H1 (cell line): ENCODE results near the gene EPM2A. TPM values are rescaled to one million over a fixed set of nuclear protein-coding genes. Genes with fewer than 3 reads are reported as not detected.

Experiments
- CTCF ChIA-PET: fragments of 300-600 bp; sonication (Branson Sonifier 250); formaldehyde crosslinking; loops from one replicate; lab custom pipeline; 2021; ENCODE audit not compliant: partially characterized antibody; lab: Charles Lee
- POLR2A ChIA-PET: fragments of 300-600 bp; sonication (Branson Sonifier 250); formaldehyde crosslinking; loops from one replicate; lab custom pipeline; 2021; ENCODE audit warnings: inconsistent platforms; ENCODE audit not compliant: partially characterized antibody; lab: Charles Lee
- DNase-seq, 2 experiments: peaks; one replicate each; pipeline versions ENCODE4 v3.0.0 to v3.0.0-alpha.2; 2010 to 2022; ENCODE audit warnings: low spot score in 2 of 2, low read depth in 1 of 2, mixed read lengths in 1 of 2
- FAIRE-seq: peaks from 2 replicates; lab custom pipeline; 2011; peaks lifted over from hg19 to GRCh38; lab: Jason Lieb, UNC
- H2AFZ ChIP-seq: 2 replicates; pipeline ENCODE4 v1.8.1; 2012; ENCODE audit warnings: low read length, inconsistent platforms
- H2AK5ac ChIP-seq: 2 replicates; pipeline ENCODE4 v1.6.1; 2013; ENCODE audit warnings: low read depth, low read length
- H2BK120ac ChIP-seq: replicated peaks from 2 replicates; pipeline ENCODE3; 2013; ENCODE audit warnings: low read depth, low read length, inconsistent platforms
- H2BK12ac ChIP-seq: 2 replicates; pipeline ENCODE4 v1.6.1; 2013; ENCODE audit warnings: low read depth, low read length
- H2BK15ac ChIP-seq: 2 replicates; pipeline ENCODE4 v1.6.1; 2013; ENCODE audit warnings: low read length
- H2BK20ac ChIP-seq: 2 replicates; pipeline ENCODE4 v1.6.1; 2013; ENCODE audit warnings: low read length
- H2BK5ac ChIP-seq: 2 replicates; pipeline ENCODE4 v1.6.1; 2013; ENCODE audit warnings: low read depth, low read length
- H3K14ac ChIP-seq: 2 replicates; pipeline ENCODE4 v1.6.1; 2013; ENCODE audit warnings: inconsistent platforms; ENCODE audit not compliant: insufficient read length
- H3K18ac ChIP-seq: 2 replicates; pipeline ENCODE4 v1.6.1; 2013; ENCODE audit warnings: low read length; ENCODE audit errors: extremely low read depth
- H3K23ac ChIP-seq: 2 replicates; pipeline ENCODE4 v1.6.1; 2013; ENCODE audit warnings: inconsistent platforms; ENCODE audit not compliant: insufficient read length
- H3K23me2 ChIP-seq: 2 replicates; pipeline ENCODE4 v1.6.1; 2013; ENCODE audit warnings: low read depth, low read length
- H3K27ac ChIP-seq: 2 replicates; pipeline ENCODE4 v1.6.1; 2011; ENCODE audit warnings: low read depth, low read length, inconsistent platforms
- H3K27me3 ChIP-seq, 4 experiments: replicated peaks in 1 of 4; 1 replicate in 1 of 4; 2 replicates in 3 of 4; pipeline versions ENCODE4 v1.6.1 to v1.8.1; 2011 to 2013; ENCODE audit warnings: low read length in 3 of 4, mild to moderate bottlenecking in 3 of 4, inconsistent platforms in 2 of 4, mixed read lengths in 2 of 4, moderate library complexity in 1 of 4; ENCODE audit not compliant: control insufficient read depth in 3 of 4, insufficient read depth in 3 of 4; ENCODE audit errors: extremely low read depth in 1 of 4
- H3K36me3 ChIP-seq, 4 experiments: 2 replicates each; pipeline versions ENCODE4 v1.6.1 to v1.8.1; 2011 to 2013; ENCODE audit warnings: mild to moderate bottlenecking in 4 of 4, low read length in 3 of 4, moderate library complexity in 2 of 4, control low read depth in 1 of 4, inconsistent platforms in 1 of 4; ENCODE audit not compliant: insufficient read depth in 4 of 4, control insufficient read depth in 2 of 4
- H3K4ac ChIP-seq: replicated peaks from 2 replicates; pipeline ENCODE3; 2013; ENCODE audit warnings: low read length, low read depth, mixed read lengths, inconsistent platforms; ENCODE audit not compliant: insufficient read length
- H3K4me1 ChIP-seq, 4 experiments: replicated peaks in 1 of 4; 1 replicate in 1 of 4; 2 replicates in 3 of 4; pipeline versions ENCODE4 v1.6.1 to v1.8.1; 2011 to 2013; ENCODE audit warnings: low read length in 3 of 4, inconsistent platforms in 2 of 4, mixed read lengths in 1 of 4; ENCODE audit not compliant: insufficient read depth in 4 of 4, control insufficient read depth in 3 of 4
- H3K4me2 ChIP-seq, 2 experiments: 2 replicates each; pipeline versions ENCODE4 v1.6.1 to v1.8.1; 2011 to 2013; ENCODE audit warnings: low read depth in 2 of 2, low read length in 2 of 2, control low read depth in 1 of 2, inconsistent platforms in 1 of 2, mild to moderate bottlenecking in 1 of 2; ENCODE audit not compliant: insufficient read depth in 1 of 2
- H3K4me3 ChIP-seq, 4 experiments: fragments of 200-600, 300-600 bp in 1 of 4; sonication (generic), shearing (Covaris generic), sonication (Bioruptor Twin) in 1 of 4; 2 replicates each; pipeline versions ENCODE4 v1.5.1 to v1.8.1; 2011 to 2016; ENCODE audit warnings: low read length in 4 of 4, low read depth in 3 of 4, control low read depth in 2 of 4, inconsistent platforms in 2 of 4, mild to moderate bottlenecking in 2 of 4, mixed read lengths in 1 of 4, moderate library complexity in 1 of 4; ENCODE audit not compliant: insufficient read depth in 2 of 4; ENCODE audit errors: extremely low read depth in 1 of 4
- H3K56ac ChIP-seq: replicated peaks from 2 replicates; pipeline ENCODE3; 2013; ENCODE audit warnings: low read depth, mild to moderate bottlenecking, mixed read lengths, low read length, inconsistent platforms; ENCODE audit not compliant: insufficient read length
- H3K79me1 ChIP-seq: 2 replicates; pipeline ENCODE4 v1.6.1; 2013; ENCODE audit warnings: low read depth, low read length, control low read depth
- H3K79me2 ChIP-seq, 2 experiments: 2 replicates each; pipeline versions ENCODE4 v1.6.1 to v1.8.1; 2012 to 2013; ENCODE audit warnings: low read length in 2 of 2, mild to moderate bottlenecking in 2 of 2, inconsistent platforms in 1 of 2; ENCODE audit not compliant: insufficient read depth in 2 of 2, control insufficient read depth in 1 of 2
- H3K9ac ChIP-seq, 4 experiments: replicated peaks in 1 of 4; 1 replicate in 1 of 4; 2 replicates in 3 of 4; pipeline versions ENCODE4 v1.6.1 to v1.8.1; 2011 to 2013; ENCODE audit warnings: low read depth in 3 of 4, low read length in 3 of 4, control low read depth in 2 of 4, mild to moderate bottlenecking in 2 of 4, moderate library complexity in 2 of 4, inconsistent platforms in 1 of 4; ENCODE audit errors: extremely low read depth in 1 of 4
- H3K9me3 ChIP-seq, 2 experiments: 2 replicates each; pipeline versions ENCODE4 v1.6.1 to v1.8.1; 2012 to 2013; ENCODE audit warnings: mild to moderate bottlenecking in 2 of 2, moderate library complexity in 2 of 2, control low read depth in 1 of 2, inconsistent platforms in 1 of 2, low read depth in 1 of 2, low read length in 1 of 2, mixed read lengths in 1 of 2; ENCODE audit not compliant: insufficient read depth in 2 of 2
- H4K20me1 ChIP-seq, 2 experiments: replicated peaks in 1 of 2; 2 replicates each; pipeline versions ENCODE3 to v1.8.1; 2011 to 2013; ENCODE audit warnings: inconsistent platforms in 2 of 2, low read length in 2 of 2, mild to moderate bottlenecking in 1 of 2; ENCODE audit not compliant: insufficient read depth in 2 of 2, control insufficient read depth in 1 of 2
- H4K5ac ChIP-seq: 2 replicates; pipeline ENCODE4 v1.6.1; 2013; ENCODE audit warnings: low read length, low read depth, mixed read lengths, inconsistent platforms; ENCODE audit not compliant: insufficient read length
- H4K8ac ChIP-seq: 2 replicates; pipeline ENCODE4 v1.8.0; 2013; ENCODE audit warnings: mild to moderate bottlenecking, moderate library complexity, low read length, inconsistent platforms; ENCODE audit not compliant: insufficient read depth; ENCODE audit errors: extremely low read depth
- H4K91ac ChIP-seq: replicated peaks from 2 replicates; pipeline ENCODE3; 2013; ENCODE audit warnings: low read length, mixed read lengths, inconsistent platforms; ENCODE audit not compliant: insufficient read length
- E2F6 ChIP-seq: IDR thresholded peaks from 2 replicates; pipeline ENCODE4 v1.6.1; 2012; ENCODE audit warnings: inconsistent platforms
- KDM4A ChIP-seq: IDR thresholded peaks from one replicate; pipeline ENCODE4 v1.7.1; 2012; ENCODE audit warnings: low read depth, mild to moderate bottlenecking, moderate library complexity, low read length, inconsistent platforms; ENCODE audit not compliant: severe bottlenecking
- SRF ChIP-seq: IDR thresholded peaks from 2 replicates; pipeline ENCODE4 v1.6.1; 2011; ENCODE audit warnings: mild to moderate bottlenecking, low read depth, low read length, moderate library complexity
- USF2 ChIP-seq: IDR thresholded peaks from 2 replicates; pipeline ENCODE4 v1.6.1; 2011; ENCODE audit warnings: low read length, improper control_type of control experiment
- whole genome bisulfite sequencing, 2 experiments: shearing (Covaris generic) in 1 of 2; methylation state at CpG; one replicate each; pipeline versions ENCODE4 v1.1.6 to v1.1.7; 2013 to 2015; ENCODE audit warnings: low lambda C conversion rate in 2 of 2, mixed read lengths in 2 of 2, inconsistent platforms in 1 of 2, low coverage in 1 of 2, missing lambda C conversion rate in 1 of 2; ENCODE audit not compliant: insufficient replicate concordance in 2 of 2, insufficient coverage in 1 of 2, insufficient read length in 1 of 2; ENCODE audit errors: extremely low coverage in 1 of 2, missing lambda C conversion rate in 1 of 2; 5-methylcytosine and 5-hydroxymethylcytosine counted together
- polyA plus RNA-seq, 7 experiments: library from polyadenylated mRNA; depleted of rRNA in 3 of 7; stranded (reverse) in 5 of 7; unstranded in 2 of 7; fragments of >200 nt in 5 of 7; fragments of 200-250 nt in 2 of 7; gene quantifications; 1 replicate in 5 of 7; 2 replicates in 1 of 7; 4 replicates in 1 of 7; pipeline versions ENCODE4 v1.2.1 to v1.2.3, GENCODE V29; 2011 to 2013; ENCODE audit warnings: missing spikeins in 2 of 7, mixed read lengths in 2 of 7
- total RNA-seq: library from RNA; stranded (reverse); fragmentation: NEBNext Ultra II Directional; extraction: Animal tissue kit (Norgen Biotek cat#: 25700); gene quantifications from 2 replicates; pipeline ENCODE4 v1.2.1, GENCODE V29; 2021

EPM2A gene
- total and polyA plus RNA-seq, 2 of the 8 experiments (the other 6 are each of a cell fraction or from before 2014, with no cell fraction given) = 2.3 to 6.2 TPM

- no peak overlapping the region for H2BK15ac ChIP-seq
- no peak overlapping the region for H4K8ac ChIP-seq
- 86% methylated on average over 4 of the region's 4 CpGs; no CpG with 5 or more reads in 1 of the 2 experiments for whole genome bisulfite sequencing, 2 experiments
- no peak overlapping the region for H2BK20ac ChIP-seq
- H3K4ac ChIP-seq = no peak overlapping the region
- H3K4me3 ChIP-seq = no peak overlapping the region
- H3K14ac ChIP-seq = no peak overlapping the region
- no peak overlapping the region for H2BK120ac ChIP-seq
- H2BK12ac ChIP-seq = no peak overlapping the region
- no peak overlapping the region for H2AFZ ChIP-seq
- DNase-seq (no peak), FAIRE-seq (no peak)
- no peaks in the 10 kb centered on the region for H3K79me1 ChIP-seq
- CTCF ChIA-PET = interaction anchor here (0.9 to 2.0 kb wide), 2 partner anchors 14 to 17 kb away, joined by 4 to 8 read pairs; no protein-coding TSS in a partner anchor
- H3K23ac ChIP-seq = no peak overlapping the region
- TF ChIP-seq KDM4A = no peak
- TF ChIP-seq E2F6 = no peak
- TF ChIP-seq SRF = no peak
- TF ChIP-seq USF2 = no peak
- H3K18ac ChIP-seq = no peak overlapping the region
- no peak overlapping the region for H3K9ac ChIP-seq
- POLR2A ChIA-PET = no interaction called here
- no peak overlapping the region for H2BK5ac ChIP-seq
- no peak overlapping the region for H3K4me2 ChIP-seq
- no peaks in the 10 kb centered on the region for H3K27me3 ChIP-seq
- H4K91ac ChIP-seq = no peak overlapping the region
- no peak overlapping the region for H3K27ac ChIP-seq
- no peaks in the 10 kb centered on the region for H3K36me3 ChIP-seq
- H3K9me3 ChIP-seq = no peaks in the 10 kb centered on the region
- peaks cover 1% of the 10 kb centered on the region; the same call in 1 of the 2 replicates for H3K23me2 ChIP-seq
- no peak overlapping the region for H3K56ac ChIP-seq
- H2AK5ac ChIP-seq = no peak overlapping the region
- H4K5ac ChIP-seq = no peak overlapping the region
- H3K4me1 ChIP-seq = no peaks in the 10 kb centered on the region
- H4K20me1 ChIP-seq = no peaks in the 10 kb centered on the region
- H3K79me2 ChIP-seq = no peaks in the 10 kb centered on the region
These were observed 87.2 kb downstream of the EPM2A start for GRCh38 chr6:145648149-145648548.
